Right lobe of liver (tissue), 6 donors: ENCODE results near the gene ZC3H12D. TPM values are rescaled to one million over a fixed set of nuclear protein-coding genes. Genes with fewer than 3 reads are reported as not detected.
A peak's percentile ranks its signal among the peaks of the same experiment; 100 is the strongest.

ENCODE experiments used
- ATAC-seq, 4 donors: fragments of 200-7000 bp; cut with Tn5 transposase; one replicate each; pipeline ENCODE4 v1.9.1; 2020; ENCODE audit warnings: mild to moderate bottlenecking in 4 of 4, moderate library complexity in 4 of 4
- DNase-seq, 3 donors: peaks; one replicate each; pipeline ENCODE4 v3.0.0-alpha.2; 2020
- H3K27ac ChIP-seq, 3 donors: fragments of 200-600 bp; one replicate each; pipeline ENCODE4 v1.8.0; 2022
- H3K27me3 ChIP-seq, 2 donors: fragments of 200-600 bp; one replicate each; pipeline ENCODE4 v1.8.0; 2022
- H3K36me3 ChIP-seq, 4 donors: fragments of 200-600 bp; sonication (generic) in 1 of 4; one replicate each; pipeline versions ENCODE4 v1.5.1 to v1.8.0; 2017 to 2022; ENCODE audit warnings: control low read depth in 1 of 4
- H3K4me1 ChIP-seq, 4 donors: fragments of 200-600 bp; sonication (generic) in 1 of 4; one replicate each; pipeline versions ENCODE4 v1.5.1 to v1.8.0; 2017 to 2022; ENCODE audit warnings: control low read depth in 1 of 4
- H3K4me3 ChIP-seq, 3 donors: fragments of 200-600 bp; one replicate each; pipeline ENCODE4 v1.8.0; 2022
- H3K9me3 ChIP-seq, 4 donors: fragments of 200-600 bp; sonication (generic) in 1 of 4; one replicate each; pipeline versions ENCODE4 v1.5.1 to v1.8.0; 2017 to 2022; ENCODE audit warnings: control low read depth in 1 of 4
- POLR2A ChIP-seq: fragments of 450-650 bp; IDR thresholded peaks from one replicate; pipeline ENCODE4 v1.6.1; 2017; ENCODE audit warnings: antibody characterized with exemption, mild to moderate bottlenecking
- WGBS: methylation state at CpG from one replicate; pipeline ENCODE4 v1.1.6; 2018; ENCODE audit warnings: low coverage, low lambda C conversion rate; ENCODE audit not compliant: insufficient coverage; ENCODE audit errors: missing lambda C conversion rate; 5-methylcytosine and 5-hydroxymethylcytosine counted together
- intact Hi-C, 2 donors: fragments of 100-400 bp; cut with DNase I; formaldehyde crosslinking; loops; one replicate each; pipeline versions ENCODE4 v1.11.2 to v1.14.1; 2022
- total RNA-seq, 6 experiments: library from RNA; depleted of rRNA in 2 of 6; stranded (reverse); fragments of >200 nt in 2 of 6; fragmentation: NEBNext Ultra II Directional in 3 of 6; extraction: Animal tissue kit (Norgen Biotek cat#: 25700) in 3 of 6; gene quantifications; one replicate each; pipeline versions ENCODE4 v1.1.0 to v1.2.4, GENCODE V29; 2016 to 2023
- TF ChIP-seq, protein P1 (sequence below), 4 donors: fragments of 200-600 bp in 3 of 4; fragments of 450-650 bp in 1 of 4; IDR thresholded peaks; one replicate each; pipeline versions ENCODE4 v1.5.1 to v1.8.0; 2016 to 2022; ENCODE audit warnings: antibody characterized with exemption in 4 of 4, mild to moderate bottlenecking in 2 of 4
- donor health status: DM: no; HTN: yes; CAD: no.
- donor health status: DM: no; HTN: no; CAD: no.
- donor health status: DM: no; HTN: no; CAD: no.
- donor health status: DM: no; HTN: yes; CAD: no.
- donor health status: DM: no; HTN: yes; CAD: no.

ZC3H12D gene
- total RNA-seq, 6 experiments from 2014 or later: 0.49 to 1.4 (median 0.90) TPM

DNA sequence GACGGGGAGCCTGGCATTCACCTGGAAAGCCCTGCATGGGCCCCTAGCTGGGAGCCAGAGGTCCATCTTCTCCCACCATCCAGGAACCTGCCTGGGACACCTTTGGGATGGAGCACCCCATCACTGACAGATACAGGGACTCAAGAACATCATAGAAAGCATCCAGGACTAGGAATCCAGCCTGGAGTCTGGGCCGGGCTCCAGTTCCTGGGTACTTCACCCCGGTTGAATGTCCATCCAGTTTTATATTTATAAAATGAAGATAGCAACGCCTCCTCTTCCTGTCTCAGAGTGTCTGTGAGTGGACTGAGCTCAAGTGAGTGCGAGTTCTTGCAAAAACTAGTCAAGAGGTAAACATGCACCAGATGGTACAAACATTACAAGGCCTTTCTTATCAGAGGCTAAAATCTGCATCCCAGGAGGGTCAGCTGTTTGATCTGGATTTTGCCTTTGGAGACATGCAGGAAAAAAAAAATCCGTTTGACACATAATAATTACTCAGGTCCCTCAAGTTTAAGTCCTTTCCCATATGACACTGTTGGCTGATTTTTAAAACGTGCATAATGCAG is 27.4 kb downstream of the ZC3H12D start:
- DNase-seq (no peak), ATAC-seq (no peak)
- no peaks in the 10 kb centered on the region for H3K27me3 ChIP-seq
- 53% methylated on average over 6 of the region's 7 CpGs for WGBS
- H3K27ac ChIP-seq: no peak overlapping the region
- H3K4me1 ChIP-seq: peaks cover 0 to 18% (median 12%) of the 10 kb centered on the region in 4 donors
- intact Hi-C loops: no loop called here
- H3K9me3 ChIP-seq: no peaks in the 10 kb centered on the region
- TF ChIP-seq, protein P1, sequence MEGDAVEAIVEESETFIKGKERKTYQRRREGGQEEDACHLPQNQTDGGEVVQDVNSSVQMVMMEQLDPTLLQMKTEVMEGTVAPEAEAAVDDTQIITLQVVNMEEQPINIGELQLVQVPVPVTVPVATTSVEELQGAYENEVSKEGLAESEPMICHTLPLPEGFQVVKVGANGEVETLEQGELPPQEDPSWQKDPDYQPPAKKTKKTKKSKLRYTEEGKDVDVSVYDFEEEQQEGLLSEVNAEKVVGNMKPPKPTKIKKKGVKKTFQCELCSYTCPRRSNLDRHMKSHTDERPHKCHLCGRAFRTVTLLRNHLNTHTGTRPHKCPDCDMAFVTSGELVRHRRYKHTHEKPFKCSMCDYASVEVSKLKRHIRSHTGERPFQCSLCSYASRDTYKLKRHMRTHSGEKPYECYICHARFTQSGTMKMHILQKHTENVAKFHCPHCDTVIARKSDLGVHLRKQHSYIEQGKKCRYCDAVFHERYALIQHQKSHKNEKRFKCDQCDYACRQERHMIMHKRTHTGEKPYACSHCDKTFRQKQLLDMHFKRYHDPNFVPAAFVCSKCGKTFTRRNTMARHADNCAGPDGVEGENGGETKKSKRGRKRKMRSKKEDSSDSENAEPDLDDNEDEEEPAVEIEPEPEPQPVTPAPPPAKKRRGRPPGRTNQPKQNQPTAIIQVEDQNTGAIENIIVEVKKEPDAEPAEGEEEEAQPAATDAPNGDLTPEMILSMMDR (IDR thresholded peaks at IDR 0.05): no peak
- no peaks in the 10 kb centered on the region for H3K36me3 ChIP-seq
- H3K4me3 ChIP-seq: no peak overlapping the region

DNA sequence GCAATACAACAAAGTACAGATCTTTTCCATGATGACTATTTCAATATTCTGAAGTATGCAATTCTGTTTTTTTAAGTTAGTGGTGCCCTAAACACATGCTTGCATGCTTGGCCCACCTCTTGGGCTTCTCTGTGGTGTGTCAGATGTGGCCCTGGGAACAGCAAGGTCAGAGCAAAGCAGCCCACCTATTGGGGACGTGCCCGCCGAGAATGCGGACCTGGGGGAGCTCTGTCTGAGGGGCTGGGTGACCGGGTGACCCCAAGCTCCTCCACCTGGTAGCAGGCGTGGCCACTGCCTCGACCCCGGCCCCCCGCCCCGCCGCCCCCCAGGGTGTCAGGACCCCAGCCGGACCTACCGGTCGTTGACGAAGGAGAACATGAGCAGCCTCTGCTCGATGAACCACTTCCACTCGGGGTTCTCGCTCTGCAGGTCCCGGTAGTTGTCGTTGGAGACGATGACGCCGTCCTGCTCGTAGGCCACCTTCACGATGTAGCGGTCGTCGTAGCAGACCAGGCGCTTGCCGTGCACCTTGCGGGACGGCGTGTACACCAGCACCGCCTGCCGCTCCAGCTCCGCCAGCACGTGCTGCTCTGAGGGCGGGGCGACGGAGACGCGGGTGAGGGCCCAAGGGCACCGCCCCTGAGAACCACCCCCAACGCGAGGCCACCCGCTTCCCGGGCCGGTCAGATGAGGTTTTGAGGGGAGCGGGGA is 28.3 kb downstream of the ZC3H12D start:
- intact Hi-C loops: no loop called here
- no peaks in the 10 kb centered on the region for H3K36me3 ChIP-seq
- peaks cover 0 to 18% (median 12%) of the 10 kb centered on the region in 4 donors for H3K4me1 ChIP-seq
- no peak for DNase-seq
- no peak overlapping the region for H3K27ac ChIP-seq
- H3K9me3 ChIP-seq: no peaks in the 10 kb centered on the region
- TF ChIP-seq POLR2A: no peak
- TF ChIP-seq, protein P1 (IDR thresholded peaks at IDR 0.05): no peak
- 89% methylated on average over 13 of the region's 49 CpGs for WGBS
- no peak overlapping the region for H3K4me3 ChIP-seq
- no peak for ATAC-seq
- H3K27me3 ChIP-seq: no peaks in the 10 kb centered on the region

DNA sequence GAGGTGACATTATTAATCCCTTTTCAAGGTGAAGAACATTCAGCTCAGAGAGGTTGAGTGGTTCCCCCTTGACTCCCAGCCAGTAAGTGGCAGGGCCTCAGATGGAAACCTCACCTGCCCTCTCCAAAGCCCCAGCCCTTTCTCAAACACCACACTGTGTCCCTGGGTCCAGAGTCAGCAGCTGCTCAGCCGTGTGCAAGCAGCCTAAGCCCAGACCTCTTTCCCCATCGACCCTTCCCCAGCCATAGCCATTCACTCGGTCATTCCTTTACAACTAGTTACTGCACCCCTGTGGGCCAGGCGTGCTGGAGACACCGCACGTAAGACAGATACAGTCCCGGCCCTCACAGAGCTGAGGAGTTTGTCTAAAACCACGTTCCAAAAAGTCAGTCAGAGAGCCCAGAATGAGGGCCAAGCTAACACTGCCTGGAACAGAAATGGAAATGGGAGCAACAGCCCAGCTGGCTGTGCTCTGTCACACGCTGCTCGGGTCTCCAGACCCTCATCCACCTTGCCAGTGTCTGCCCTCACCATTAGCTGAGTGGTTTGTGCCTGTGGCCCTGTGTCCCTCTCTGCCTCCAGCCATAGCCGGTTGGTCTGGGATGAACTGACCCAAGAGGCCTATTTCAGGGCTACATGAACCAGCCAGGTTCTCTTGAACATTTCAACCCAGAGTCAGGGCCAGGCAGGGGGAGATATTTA is 29.6 kb downstream of the ZC3H12D start:
- WGBS: 76% methylated on average over 5 of the region's 11 CpGs
- Histone ChIP-seq H3K9me3 (no peaks in the 10 kb centered on the region), H3K36me3 (no peaks in the 10 kb centered on the region), H3K4me3 (no peak overlapping the region), H3K27me3 (no peaks in the 10 kb centered on the region), H3K27ac (peak overlapping the region; percentile 26 to 39 (median 36)), H3K4me1 (peaks cover 0 to 18% (median 12%) of the 10 kb centered on the region in 4 donors)
- DNase-seq (peak in 1 of 3 donors; percentile 58), ATAC-seq (peak in 2 of 4 donors; percentile 1 to 2)
- intact Hi-C loops: no loop called here
- TF ChIP-seq, protein P1 (IDR thresholded peaks at IDR 0.05): no peak
- TF ChIP-seq POLR2A: no peak

DNA sequence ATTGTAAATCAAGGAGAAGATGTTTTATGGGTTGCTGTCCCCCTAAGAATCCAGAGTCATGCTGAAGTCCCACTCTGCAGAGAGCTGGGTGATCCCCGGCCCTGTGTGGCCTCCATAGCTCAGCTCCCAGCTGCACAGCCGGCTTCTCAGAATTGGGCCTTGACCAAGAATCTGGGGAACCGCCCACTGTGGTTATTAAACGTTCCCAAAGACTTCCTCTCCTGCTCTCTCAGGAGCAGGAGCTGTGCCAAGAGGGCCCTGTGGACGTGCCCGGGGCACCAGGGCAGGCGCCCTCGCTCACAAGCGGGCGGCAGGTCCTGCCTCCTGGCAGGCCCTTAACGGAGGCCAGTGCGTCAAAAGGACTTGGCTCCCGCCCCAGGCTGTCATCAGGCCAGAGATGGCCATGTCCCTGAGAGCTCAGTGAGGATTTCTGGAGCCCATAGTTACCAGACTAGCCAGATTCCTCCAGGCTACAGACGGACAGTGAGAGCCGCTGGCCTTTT is 30.4 kb downstream of the ZC3H12D start:
- no peaks in the 10 kb centered on the region for H3K9me3 ChIP-seq
- peak; percentile 93 to 96 (median 94) for ATAC-seq
- intact Hi-C loops: no loop called here
- WGBS: 5% methylated on average over 11 of the region's 15 CpGs
- TF ChIP-seq, protein P1 (IDR thresholded peaks at IDR 0.05): no peak
- no peak for TF ChIP-seq POLR2A
- H3K27ac ChIP-seq: peak overlapping the region; percentile 26 to 39 (median 36)
- no peaks in the 10 kb centered on the region for H3K36me3 ChIP-seq
- no peak overlapping the region for H3K4me3 ChIP-seq
- H3K4me1 ChIP-seq: peaks cover 0 to 18% (median 12%) of the 10 kb centered on the region in 4 donors
- H3K27me3 ChIP-seq: no peaks in the 10 kb centered on the region
- DNase-seq: peak; percentile 97 to 99 (median 99)
